HepG2 (cell line): ENCODE data around the gene PSPH. TPM values are rescaled to one million over a fixed set of nuclear protein-coding genes. Genes with fewer than 3 reads are reported as not detected.

Experiments used
- ATAC-seq: fragments of 200-7000 bp; cut with Tn5 transposase; 3 replicates; pipeline ENCODE4 v1.9.1; 2020; ENCODE audit warnings: mild to moderate bottlenecking, moderate library complexity
- BruUV-seq: library from RNA; stranded (reverse); fragments of 400-500 nt; replicated peaks from 2 replicates; lab custom pipeline; 2021; lab: Mats Ljungman, UMichigan
- CTCF ChIA-PET: fragments of 300-600 bp; formaldehyde crosslinking; extraction: SDS; loops from one replicate; lab custom pipeline; 2021; ENCODE audit warnings: low total read pairs, inconsistent platforms, low intra/inter-chr PET ratio; lab: Yijun Ruan, JAX
- POLR2A ChIA-PET: fragments of 350-600 bp; sonication (Branson Sonifier 250); formaldehyde crosslinking; loops from one replicate; lab custom pipeline; 2020; ENCODE audit warnings: antibody characterized with exemption, inconsistent platforms; lab: Yijun Ruan, JAX
- DNase-seq: peaks from one replicate; pipeline ENCODE4 v3.0.0-alpha.2; 2015; ENCODE audit warnings: low spot score
- FAIRE-seq: peaks from 3 replicates; lab custom pipeline; 2011; peaks lifted over from hg19 to GRCh38; lab: Jason Lieb, UNC
- H2AFZ ChIP-seq: one replicate; pipeline ENCODE4 v1.6.1; 2011; ENCODE audit warnings: low read length, inconsistent platforms
- H3K27ac ChIP-seq: fragments of 300-600 bp; 3 replicates; pipeline ENCODE4 v1.8.0; 2011; ENCODE audit warnings: mixed run types, mild to moderate bottlenecking, mixed read lengths, low read length, inconsistent platforms; ENCODE audit not compliant: insufficient read depth; ENCODE audit errors: extremely low read length
- H3K27me3 ChIP-seq, 2 experiments: fragments of 200-600 bp in 1 of 2; 2 replicates in 1 of 2; 3 replicates in 1 of 2; pipeline versions ENCODE4 v1.6.0 to v1.8.0; 2011; ENCODE audit warnings: low read length in 2 of 2, mild to moderate bottlenecking in 2 of 2, moderate library complexity in 2 of 2, inconsistent platforms in 1 of 2; ENCODE audit not compliant: insufficient read depth in 2 of 2, control insufficient read depth in 1 of 2
- H3K36me3 ChIP-seq, 2 experiments: fragments of 200-600 bp in 1 of 2; replicated peaks in 1 of 2; 2 replicates in 1 of 2; 3 replicates in 1 of 2; pipeline versions ENCODE4 v1.5.1 to v1.8.0; 2011; ENCODE audit warnings: low read length in 2 of 2, inconsistent platforms in 1 of 2; ENCODE audit not compliant: insufficient read depth in 2 of 2, control insufficient read depth in 1 of 2
- H3K4me1 ChIP-seq: 2 replicates; pipeline ENCODE4 v1.5.1; 2012; ENCODE audit warnings: low read length, inconsistent platforms; ENCODE audit not compliant: insufficient read depth
- H3K4me2 ChIP-seq: 2 replicates; pipeline ENCODE4 v1.6.0; 2011; ENCODE audit warnings: low read depth, low read length, inconsistent platforms
- H3K4me3 ChIP-seq, 3 experiments: fragments of 200-600 bp in 1 of 3; sonication (generic), shearing (Covaris generic) in 1 of 3; replicated peaks in 1 of 3; 2 replicates each; pipeline ENCODE4 v1.5.1; 2011 to 2016; ENCODE audit warnings: low read length in 3 of 3, inconsistent platforms in 2 of 3, low read depth in 2 of 3, mild to moderate bottlenecking in 2 of 3, control low read depth in 1 of 3, mixed read lengths in 1 of 3; ENCODE audit not compliant: insufficient read depth in 1 of 3
- H3K79me2 ChIP-seq: one replicate; pipeline ENCODE4 v1.6.1; 2011; ENCODE audit warnings: low read length, inconsistent platforms; ENCODE audit not compliant: insufficient read depth
- H3K9ac ChIP-seq: 2 replicates; pipeline ENCODE4 v1.6.0; 2011; ENCODE audit warnings: mild to moderate bottlenecking, low read depth, low read length, inconsistent platforms; ENCODE audit not compliant: insufficient read depth
- H3K9me3 ChIP-seq: 2 replicates; pipeline ENCODE4 v1.5.1; 2012; ENCODE audit warnings: mild to moderate bottlenecking, low read length
- H4K20me1 ChIP-seq: 2 replicates; pipeline ENCODE4 v1.6.0; 2011; ENCODE audit warnings: inconsistent platforms, mild to moderate bottlenecking, low read length, moderate library complexity; ENCODE audit not compliant: insufficient read depth
- AHDC1 ChIP-seq: sonication (generic); formaldehyde crosslinking; IDR thresholded peaks from 2 replicates; pipeline ENCODE4 v1.5.1; 2020; ENCODE audit warnings: mild to moderate bottlenecking, missing genetic modification reagents, borderline replicate concordance
- POLR2AphosphoS2 ChIP-seq: IDR thresholded peaks from 2 replicates; pipeline ENCODE4 v1.6.1; 2011; ENCODE audit warnings: low read depth, low read length, improper control_type of control experiment
- ZFP62 ChIP-seq: sonication (generic); formaldehyde crosslinking; IDR thresholded peaks from 2 replicates; pipeline ENCODE4 v1.4.0; 2020; ENCODE audit warnings: missing genetic modification reagents
- ZNF350 ChIP-seq: sonication (generic); formaldehyde crosslinking; IDR thresholded peaks from 2 replicates; pipeline ENCODE4 v1.4.0; 2020; ENCODE audit warnings: mild to moderate bottlenecking, low read depth, missing genetic modification reagents, borderline replicate concordance
- WGBS: methylation state at CpG from one replicate; pipeline ENCODE4 v1.1.6; 2017; ENCODE audit warnings: low lambda C conversion rate; 5-methylcytosine and 5-hydroxymethylcytosine counted together
- in situ Hi-C: cut with HindIII; loops from 2 replicates; pipeline ENCODE4 v1.10.0; 2017; ENCODE audit warnings: low pct_unique_long_range_greater_than_20kb; ENCODE audit not compliant: extremely low pct_ligation_motif_present
- intact Hi-C: fragments of 100-400 bp; cut with micrococcal nuclease; formaldehyde crosslinking; loops from one replicate; pipeline ENCODE4 v1.10.0; 2022; ENCODE audit not compliant: unreplicated experiment
- polyA plus RNA-seq, 8 experiments: library from polyadenylated mRNA; depleted of rRNA in 3 of 8; stranded (reverse) in 7 of 8; unstranded in 1 of 8; fragments of >200 nt; fragmentation: Illumina TruSeq in 4 of 8; extraction: Trizol in 4 of 8; gene quantifications; 2 replicates each; pipeline versions ENCODE4 v1.2.1 to v1.2.3, GENCODE V29; 2011 to 2016; ENCODE audit warnings: low read depth in 4 of 8, missing spikeins in 1 of 8, mixed read lengths in 1 of 8; ENCODE audit not compliant: insufficient read depth in 1 of 8
- total RNA-seq, 5 experiments: library from RNA; depleted of rRNA; stranded (reverse); fragments of >200 nt; fragmentation: Illumina TruSeq; extraction: Trizol; gene quantifications; 2 replicates each; pipeline ENCODE4 v1.2.3, GENCODE V29; 2016; ENCODE audit warnings: low read depth in 1 of 5
- TF ChIP-seq, protein P1 (sequence below): sonication (generic); formaldehyde crosslinking; IDR thresholded peaks from 2 replicates; pipeline ENCODE4 v1.5.0; 2020; ENCODE audit warnings: missing genetic modification reagents, mild to moderate bottlenecking, borderline replicate concordance
- TF ChIP-seq, protein P2 (sequence below): sonication (generic); formaldehyde crosslinking; IDR thresholded peaks from 2 replicates; pipeline ENCODE4 v1.5.0; 2020; ENCODE audit warnings: mild to moderate bottlenecking, missing genetic modification reagents, borderline replicate concordance
- TF ChIP-seq, protein P3 (sequence below): conservative IDR thresholded peaks from 2 replicates; pipeline ENCODE4 v1.6.1; 2018; ENCODE audit warnings: missing genetic modification reagents

The PSPH gene
- total and polyA plus RNA-seq, 2 of the 13 experiments (the other 11 are each of a cell fraction or from before 2014, with no cell fraction given): 85.5 to 124 TPM

- H2AFZ ChIP-seq: no peak overlapping the region
- H3K27me3 ChIP-seq: no peaks in the 10 kb centered on the region
- ChIA-PET CTCF (no interaction called here), POLR2A (no interaction called here)
- H3K36me3 ChIP-seq: peaks cover 7 to 28% of the 10 kb centered on the region in 2 experiments
- FAIRE-seq (no peak), DNase-seq (no peak), ATAC-seq (no peak)
- no peak overlapping the region for H3K9ac ChIP-seq
- H4K20me1 ChIP-seq: no peaks in the 10 kb centered on the region
- H3K27ac ChIP-seq: no peak overlapping the region
- no TSS peak for BruUV-seq
- intact Hi-C loops (no loop called here), in situ Hi-C loops (loop anchor here (25.0 kb wide), 1 partner anchor 335 kb away; no protein-coding TSS in a partner anchor)
- H3K9me3 ChIP-seq: no peaks in the 10 kb centered on the region
- no peaks in the 10 kb centered on the region for H3K79me2 ChIP-seq
- H3K4me1 ChIP-seq: peaks cover 9% of the 10 kb centered on the region
- WGBS: 98% methylated on average over 4 of the region's 5 CpGs
- no peak overlapping the region for H3K4me2 ChIP-seq
- H3K4me3 ChIP-seq: no peak overlapping the region
- TF ChIP-seq, protein P1, sequence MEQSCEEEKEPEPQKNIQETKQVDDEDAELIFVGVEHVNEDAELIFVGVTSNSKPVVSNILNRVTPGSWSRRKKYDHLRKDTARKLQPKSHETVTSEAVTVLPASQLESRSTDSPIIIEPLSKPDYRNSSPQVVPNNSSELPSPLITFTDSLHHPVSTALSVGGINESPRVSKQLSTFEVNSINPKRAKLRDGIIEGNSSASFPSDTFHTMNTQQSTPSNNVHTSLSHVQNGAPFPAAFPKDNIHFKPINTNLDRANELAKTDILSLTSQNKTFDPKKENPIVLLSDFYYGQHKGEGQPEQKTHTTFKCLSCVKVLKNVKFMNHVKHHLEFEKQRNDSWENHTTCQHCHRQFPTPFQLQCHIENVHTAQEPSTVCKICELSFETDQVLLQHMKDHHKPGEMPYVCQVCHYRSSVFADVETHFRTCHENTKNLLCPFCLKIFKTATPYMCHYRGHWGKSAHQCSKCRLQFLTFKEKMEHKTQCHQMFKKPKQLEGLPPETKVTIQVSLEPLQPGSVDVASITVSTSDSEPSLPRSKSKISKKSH (CRISPR knock-in tag): no peak
- TF ChIP-seq ZNF350 (CRISPR knock-in tag): no peak
- TF ChIP-seq, protein P2, sequence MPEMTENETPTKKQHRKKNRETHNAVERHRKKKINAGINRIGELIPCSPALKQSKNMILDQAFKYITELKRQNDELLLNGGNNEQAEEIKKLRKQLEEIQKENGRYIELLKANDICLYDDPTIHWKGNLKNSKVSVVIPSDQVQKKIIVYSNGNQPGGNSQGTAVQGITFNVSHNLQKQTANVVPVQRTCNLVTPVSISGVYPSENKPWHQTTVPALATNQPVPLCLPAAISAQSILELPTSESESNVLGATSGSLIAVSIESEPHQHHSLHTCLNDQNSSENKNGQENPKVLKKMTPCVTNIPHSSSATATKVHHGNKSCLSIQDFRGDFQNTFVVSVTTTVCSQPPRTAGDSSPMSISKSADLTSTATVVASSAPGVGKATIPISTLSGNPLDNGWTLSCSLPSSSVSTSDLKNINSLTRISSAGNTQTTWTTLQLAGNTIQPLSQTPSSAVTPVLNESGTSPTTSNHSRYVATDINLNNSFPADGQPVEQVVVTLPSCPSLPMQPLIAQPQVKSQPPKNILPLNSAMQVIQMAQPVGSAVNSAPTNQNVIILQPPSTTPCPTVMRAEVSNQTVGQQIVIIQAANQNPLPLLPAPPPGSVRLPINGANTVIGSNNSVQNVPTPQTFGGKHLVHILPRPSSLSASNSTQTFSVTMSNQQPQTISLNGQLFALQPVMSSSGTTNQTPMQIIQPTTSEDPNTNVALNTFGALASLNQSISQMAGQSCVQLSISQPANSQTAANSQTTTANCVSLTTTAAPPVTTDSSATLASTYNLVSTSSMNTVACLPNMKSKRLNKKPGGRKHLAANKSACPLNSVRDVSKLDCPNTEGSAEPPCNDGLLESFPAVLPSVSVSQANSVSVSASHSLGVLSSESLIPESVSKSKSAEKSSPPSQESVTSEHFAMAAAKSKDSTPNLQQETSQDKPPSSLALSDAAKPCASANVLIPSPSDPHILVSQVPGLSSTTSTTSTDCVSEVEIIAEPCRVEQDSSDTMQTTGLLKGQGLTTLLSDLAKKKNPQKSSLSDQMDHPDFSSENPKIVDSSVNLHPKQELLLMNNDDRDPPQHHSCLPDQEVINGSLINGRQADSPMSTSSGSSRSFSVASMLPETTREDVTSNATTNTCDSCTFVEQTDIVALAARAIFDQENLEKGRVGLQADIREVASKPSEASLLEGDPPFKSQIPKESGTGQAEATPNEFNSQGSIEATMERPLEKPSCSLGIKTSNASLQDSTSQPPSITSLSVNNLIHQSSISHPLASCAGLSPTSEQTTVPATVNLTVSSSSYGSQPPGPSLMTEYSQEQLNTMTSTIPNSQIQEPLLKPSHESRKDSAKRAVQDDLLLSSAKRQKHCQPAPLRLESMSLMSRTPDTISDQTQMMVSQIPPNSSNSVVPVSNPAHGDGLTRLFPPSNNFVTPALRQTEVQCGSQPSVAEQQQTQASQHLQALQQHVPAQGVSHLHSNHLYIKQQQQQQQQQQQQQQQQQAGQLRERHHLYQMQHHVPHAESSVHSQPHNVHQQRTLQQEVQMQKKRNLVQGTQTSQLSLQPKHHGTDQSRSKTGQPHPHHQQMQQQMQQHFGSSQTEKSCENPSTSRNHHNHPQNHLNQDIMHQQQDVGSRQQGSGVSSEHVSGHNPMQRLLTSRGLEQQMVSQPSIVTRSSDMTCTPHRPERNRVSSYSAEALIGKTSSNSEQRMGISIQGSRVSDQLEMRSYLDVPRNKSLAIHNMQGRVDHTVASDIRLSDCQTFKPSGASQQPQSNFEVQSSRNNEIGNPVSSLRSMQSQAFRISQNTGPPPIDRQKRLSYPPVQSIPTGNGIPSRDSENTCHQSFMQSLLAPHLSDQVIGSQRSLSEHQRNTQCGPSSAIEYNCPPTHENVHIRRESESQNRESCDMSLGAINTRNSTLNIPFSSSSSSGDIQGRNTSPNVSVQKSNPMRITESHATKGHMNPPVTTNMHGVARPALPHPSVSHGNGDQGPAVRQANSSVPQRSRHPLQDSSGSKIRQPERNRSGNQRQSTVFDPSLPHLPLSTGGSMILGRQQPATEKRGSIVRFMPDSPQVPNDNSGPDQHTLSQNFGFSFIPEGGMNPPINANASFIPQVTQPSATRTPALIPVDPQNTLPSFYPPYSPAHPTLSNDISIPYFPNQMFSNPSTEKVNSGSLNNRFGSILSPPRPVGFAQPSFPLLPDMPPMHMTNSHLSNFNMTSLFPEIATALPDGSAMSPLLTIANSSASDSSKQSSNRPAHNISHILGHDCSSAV (CRISPR knock-in tag): no peak
- TF ChIP-seq, protein P3, sequence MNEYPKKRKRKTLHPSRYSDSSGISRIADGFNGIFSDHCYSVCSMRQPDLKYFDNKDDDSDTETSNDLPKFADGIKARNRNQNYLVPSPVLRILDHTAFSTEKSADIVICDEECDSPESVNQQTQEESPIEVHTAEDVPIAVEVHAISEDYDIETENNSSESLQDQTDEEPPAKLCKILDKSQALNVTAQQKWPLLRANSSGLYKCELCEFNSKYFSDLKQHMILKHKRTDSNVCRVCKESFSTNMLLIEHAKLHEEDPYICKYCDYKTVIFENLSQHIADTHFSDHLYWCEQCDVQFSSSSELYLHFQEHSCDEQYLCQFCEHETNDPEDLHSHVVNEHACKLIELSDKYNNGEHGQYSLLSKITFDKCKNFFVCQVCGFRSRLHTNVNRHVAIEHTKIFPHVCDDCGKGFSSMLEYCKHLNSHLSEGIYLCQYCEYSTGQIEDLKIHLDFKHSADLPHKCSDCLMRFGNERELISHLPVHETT (CRISPR knock-in tag): no peak
- TF ChIP-seq POLR2AphosphoS2: no peak
- TF ChIP-seq ZFP62 (CRISPR knock-in tag): no peak
- TF ChIP-seq AHDC1 (CRISPR knock-in tag): no peak
These were observed 46.5 kb upstream of the PSPH start for GRCh38 chr7:56097700-56098099.
